ENCODE measurements around the gene TRIM45.
A peak's percentile ranks its signal among the peaks of the same experiment; 100 is the strongest.
"Not testable (repeated sequence)": the region's sequence is repeated elsewhere in the genome, so short reads cannot be mapped to it uniquely, and the experiment has no call there.

The TRIM45 gene

GRCh38 chr1:117121589-117122329, at the start of gene TRIM45:
Gene TRIM45, minus strand, starts transcription at chr1:117121749. Its CDS starts 548 bp downstream, at chr1:117121201.
- DNase-seq (ENCODE audit: low read depth): peak; percentile 72

DNA sequence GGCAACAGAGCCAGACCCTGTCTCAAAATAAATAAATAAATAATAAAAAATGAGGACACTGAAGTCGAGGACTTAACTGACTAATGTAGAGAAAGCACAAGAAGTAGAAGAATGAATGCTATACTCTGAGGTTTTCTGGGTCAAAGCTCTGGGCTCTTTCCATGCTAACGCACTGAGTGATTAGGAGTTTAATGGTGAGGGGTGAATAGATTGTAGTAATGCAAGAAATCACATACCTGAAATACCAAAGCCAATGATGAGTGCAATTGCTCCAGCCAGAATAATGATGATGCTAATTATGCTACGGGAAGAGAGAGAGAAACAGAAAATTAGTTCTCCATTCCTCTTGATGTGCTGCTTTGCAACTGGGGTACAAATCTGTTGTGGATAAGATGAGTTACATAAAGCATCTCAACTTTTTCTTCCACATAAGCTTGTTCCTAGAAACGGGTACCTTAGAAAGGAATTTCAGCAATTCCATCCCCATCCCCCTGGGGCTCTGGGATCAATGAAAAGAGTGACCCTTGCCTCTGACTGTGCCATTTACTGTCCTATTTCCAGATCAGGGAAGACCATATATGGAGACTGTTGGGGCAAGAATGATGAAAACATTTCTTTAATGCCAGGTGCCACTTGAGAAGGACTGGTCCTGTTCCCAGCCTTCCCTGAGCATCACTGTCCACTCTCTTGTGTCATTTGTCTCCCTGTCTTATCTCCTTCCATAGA, 48.5 kb upstream of the TRIM45 start:
- DNase-seq (ENCODE audit: low read depth): no peak

GRCh38 chr1:117167402-117167801, 45.9 kb upstream of the TRIM45 start:
- no peak for DNase-seq (ENCODE audit: low read depth)

- DNase-seq (ENCODE audit: low read depth): no peak
Measured at GRCh38 chr1:117166076-117166475, 44.5 kb upstream of the TRIM45 start.

- no peak for DNase-seq (ENCODE audit: low read depth)
Measured at GRCh38 chr1:117164209-117164608, 42.7 kb upstream of the TRIM45 start.

- DNase-seq (ENCODE audit: low read depth): no peak
Measured at GRCh38 chr1:117162816-117163215, 41.3 kb upstream of the TRIM45 start.

DNA sequence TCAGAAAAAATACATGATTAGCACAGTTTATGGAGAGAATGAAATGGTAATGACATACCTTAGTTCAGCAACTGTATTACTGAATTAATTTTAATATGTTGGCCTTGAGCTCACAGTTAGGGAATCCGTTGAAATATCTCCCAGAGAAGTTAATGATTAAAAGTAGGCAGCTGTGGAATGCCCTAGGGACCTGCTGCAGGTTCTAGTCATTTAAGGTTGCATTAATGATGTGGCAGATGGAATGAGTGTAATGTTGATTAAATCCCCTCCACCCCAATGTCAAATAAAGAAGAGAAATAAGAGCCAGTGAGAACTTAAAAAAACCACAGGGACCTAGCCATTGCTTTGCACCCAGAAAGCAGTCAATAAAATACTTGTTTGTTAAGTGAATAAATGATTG, 40.3 kb upstream of the TRIM45 start:
- DNase-seq (ENCODE audit: low read depth): no peak

DNA sequence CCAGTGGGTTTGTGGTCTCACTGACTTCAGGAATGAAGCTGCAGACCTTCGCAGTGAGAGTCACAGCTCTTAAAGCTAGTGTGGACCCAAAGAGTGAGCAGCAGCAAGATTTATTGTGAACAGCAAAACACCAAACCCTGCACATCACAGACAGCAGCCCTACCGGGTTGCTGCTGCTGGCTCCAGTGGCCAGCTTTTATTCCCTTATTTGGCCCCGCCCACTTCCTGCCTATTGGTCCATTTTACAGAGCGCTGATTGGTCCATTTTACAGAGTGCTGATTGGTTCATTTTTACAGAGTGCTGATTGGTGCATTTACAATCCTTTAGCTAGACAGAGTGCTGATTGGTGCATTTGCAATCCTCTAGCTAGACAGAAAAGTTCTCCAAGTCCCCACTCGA, 29.8 kb upstream of the TRIM45 start:
- DNase-seq (ENCODE audit: low read depth): not testable (repeated sequence)

- DNase-seq (ENCODE audit: low read depth): no peak
Measured at GRCh38 chr1:117150316-117150715, 28.8 kb upstream of the TRIM45 start.

DNA sequence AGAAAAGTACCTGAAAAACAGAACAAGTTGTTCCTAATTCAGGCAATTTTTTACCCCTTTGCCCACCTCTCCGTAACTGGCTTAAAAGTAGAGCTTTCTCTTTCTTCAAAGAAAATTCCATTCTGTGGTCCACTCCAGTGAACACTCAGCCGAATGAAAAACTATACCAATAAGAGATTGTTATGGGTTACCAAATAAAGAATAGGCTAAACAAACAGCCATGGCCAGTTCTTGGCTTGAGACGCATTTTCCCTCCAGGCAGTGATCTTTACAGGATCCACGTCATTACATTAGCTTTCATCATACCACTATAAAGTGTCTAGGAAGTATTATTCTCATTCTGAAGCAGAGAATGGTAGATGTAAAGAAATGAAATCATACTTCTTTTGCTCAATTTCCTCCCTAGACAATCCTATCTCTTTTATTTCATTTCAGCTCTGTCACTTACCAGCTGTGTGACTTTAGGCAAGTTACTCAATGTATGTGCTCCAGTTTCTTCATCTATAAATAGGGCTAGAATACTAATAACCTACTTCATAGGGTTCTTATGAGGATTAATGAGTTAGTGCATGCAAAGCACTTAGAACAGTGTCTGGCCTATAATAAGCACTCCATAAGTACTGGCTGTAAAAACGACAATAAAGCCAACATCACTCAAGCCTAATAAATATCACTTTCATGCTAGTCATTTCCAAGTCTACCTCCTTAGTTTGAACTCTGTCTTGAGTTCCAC, 26.5 kb upstream of the TRIM45 start:
- DNase-seq (ENCODE audit: low read depth): no peak

- no peak for DNase-seq (ENCODE audit: low read depth)
Measured at GRCh38 chr1:117147341-117147831, 25.8 kb upstream of the TRIM45 start.

GRCh38 chr1:117146575-117147340, 25.2 kb upstream of the TRIM45 start:
- no peak for DNase-seq (ENCODE audit: low read depth)

GRCh38 chr1:117146072-117146471, 24.5 kb upstream of the TRIM45 start:
- DNase-seq (ENCODE audit: low read depth): no peak

GRCh38 chr1:117143871-117144270, 22.3 kb upstream of the TRIM45 start:
- no peak for DNase-seq (ENCODE audit: low read depth)

DNA sequence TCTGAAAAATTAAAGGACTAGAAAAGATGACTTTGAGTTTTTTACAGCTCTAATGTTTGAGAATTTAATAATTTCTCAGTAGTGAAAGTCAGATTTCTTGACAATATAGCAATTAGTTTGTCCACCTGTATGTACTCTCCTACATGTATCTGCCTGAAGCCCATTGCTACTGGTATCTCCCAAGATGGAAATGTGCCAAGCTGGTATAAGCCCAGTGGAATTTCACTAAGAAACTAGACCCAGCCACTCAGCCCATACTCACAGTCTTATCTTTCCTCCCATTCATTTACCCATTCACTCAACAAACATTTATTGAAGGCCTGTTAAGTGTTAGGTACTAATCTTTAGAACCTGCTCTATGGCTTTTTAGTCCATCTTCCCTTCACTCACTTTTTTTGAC, 21.6 kb upstream of the TRIM45 start:
- no peak for DNase-seq (ENCODE audit: low read depth)

DNA sequence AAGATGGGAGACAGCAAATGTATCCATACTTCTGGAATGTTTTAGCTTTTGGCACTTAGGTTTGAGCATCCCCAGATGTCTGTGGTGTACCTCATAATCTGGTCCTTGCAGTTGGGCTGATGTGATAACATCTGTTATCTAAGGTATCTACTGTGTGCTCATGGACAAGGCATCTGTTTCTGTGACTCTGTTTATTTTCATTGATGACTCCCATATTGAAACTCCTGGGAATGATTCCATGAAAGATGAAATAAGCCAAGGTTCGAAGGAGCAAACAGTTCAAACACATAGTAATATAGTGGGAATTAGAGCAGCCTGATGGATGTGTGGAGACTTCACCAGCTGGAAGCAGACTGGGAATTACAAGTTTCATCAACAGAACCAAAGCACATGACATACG, 20.7 kb upstream of the TRIM45 start:
- no peak for DNase-seq (ENCODE audit: low read depth)

- no peak for DNase-seq (ENCODE audit: low read depth)
Measured at GRCh38 chr1:117138561-117138960, 17.0 kb upstream of the TRIM45 start.

GRCh38 chr1:117138106-117138505, 16.6 kb upstream of the TRIM45 start:
- no peak for DNase-seq (ENCODE audit: low read depth)

- DNase-seq (ENCODE audit: low read depth): no peak
Measured at GRCh38 chr1:117137281-117137855, 15.8 kb upstream of the TRIM45 start.

- DNase-seq (ENCODE audit: low read depth): no peak
Measured at GRCh38 chr1:117136749-117137148, 15.2 kb upstream of the TRIM45 start.

DNA sequence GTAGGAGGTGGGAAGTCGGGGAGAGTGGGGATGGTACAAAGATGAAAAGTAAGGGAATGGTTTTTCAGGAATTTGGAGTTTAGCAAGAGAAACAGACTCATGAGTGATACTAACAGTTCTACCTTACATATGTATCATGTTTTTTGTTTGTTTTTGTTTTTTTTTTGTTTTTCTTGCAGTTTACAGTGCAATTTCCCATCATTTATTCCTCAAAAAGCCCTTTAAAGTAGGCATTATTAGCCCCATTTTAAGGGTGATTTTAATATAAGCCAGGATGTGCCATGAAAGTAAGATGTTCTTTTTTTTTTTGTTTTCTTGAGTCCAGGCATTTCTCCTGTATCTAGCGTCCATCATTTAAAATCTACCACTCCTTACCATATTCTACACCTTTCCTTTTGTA, 13.8 kb upstream of the TRIM45 start:
- DNase-seq (ENCODE audit: low read depth): no peak

- DNase-seq (ENCODE audit: low read depth): no peak
Measured at GRCh38 chr1:117130526-117130925, 9.0 kb upstream of the TRIM45 start.
